Measurements from ENCODE around the gene DHRS1.

- no peak for TF ChIP-seq EZH2 (IDR thresholded peaks at IDR 0.05; ENCODE audit: low read depth, unreplicated experiment)
- TF ChIP-seq CTCF (conservative IDR thresholded peaks at IDR 0.05; ENCODE audit: low read depth in 2 of 2), result no peak
- no peak for TF ChIP-seq POLR2AphosphoS5 (IDR thresholded peaks at IDR 0.05; ENCODE audit: low read depth)
These were observed 56.2 kb downstream of the DHRS1 start for GRCh38 chr14:24243336-24243836.

Data from GM23338 (cell line).